GM19023 (cell line): ENCODE results near the gene ZNF217.
"Not testable (repeated sequence)": the region's sequence is repeated elsewhere in the genome, so short reads cannot be mapped to it uniquely, and the experiment has no call there.

Source experiments
- ATAC-seq: cut with Tn5 transposase; IDR thresholded peaks from one replicate; pipeline ENCODE4 v1.9.1; 2021; ENCODE audit warnings: mild to moderate bottlenecking, moderate library complexity; ENCODE audit not compliant: unreplicated experiment

ZNF217 gene

GRCh38 chr20:53622247-53623133 lies 28.9 kb upstream of the ZNF217 start:
- ATAC-seq = no peak

GRCh38 chr20:53621482-53622246 lies 28.0 kb upstream of the ZNF217 start:
- ATAC-seq = no peak

- ATAC-seq = not testable (repeated sequence)
Measured at GRCh38 chr20:53618490-53619000, 24.9 kb upstream of the ZNF217 start.

GRCh38 chr20:53617791-53618489 lies 24.3 kb upstream of the ZNF217 start:
- ATAC-seq = no peak

- ATAC-seq = not testable (repeated sequence)
Measured at GRCh38 chr20:53616489-53616888, 22.9 kb upstream of the ZNF217 start.

GRCh38 chr20:53613748-53614147 lies 20.1 kb upstream of the ZNF217 start:
- no peak for ATAC-seq

GRCh38 chr20:53612289-53612688 lies 18.6 kb upstream of the ZNF217 start:
- ATAC-seq = not testable (repeated sequence)

- ATAC-seq = no peak
Measured at GRCh38 chr20:53611449-53611894, 17.8 kb upstream of the ZNF217 start.

- ATAC-seq = no peak
Measured at GRCh38 chr20:53609491-53610445, 16.1 kb upstream of the ZNF217 start.

- ATAC-seq = no peak
Measured at GRCh38 chr20:53608456-53609452, 15.1 kb upstream of the ZNF217 start.

- no peak for ATAC-seq
Measured at GRCh38 chr20:53608071-53608455, 14.4 kb upstream of the ZNF217 start.

GRCh38 chr20:53606364-53606985 lies 12.8 kb upstream of the ZNF217 start:
- no peak for ATAC-seq

GRCh38 chr20:53605401-53605800 lies 11.8 kb upstream of the ZNF217 start:
- not testable (repeated sequence) for ATAC-seq

- ATAC-seq = not testable (repeated sequence)
Measured at GRCh38 chr20:53604846-53605245, 11.2 kb upstream of the ZNF217 start.

- no peak for ATAC-seq
Measured at GRCh38 chr20:53602661-53603060, 9.0 kb upstream of the ZNF217 start.

- ATAC-seq = no peak
Measured at GRCh38 chr20:53599910-53600632, 6.4 kb upstream of the ZNF217 start.

- ATAC-seq = no peak
Measured at GRCh38 chr20:53599378-53599777, 5.7 kb upstream of the ZNF217 start.

- no peak for ATAC-seq
Measured at GRCh38 chr20:53599044-53599362, 5.4 kb upstream of the ZNF217 start.
